ENCODE results near the gene STH.

Gene STH

GRCh38 chr17:46046957-46047356 is 47.9 kb downstream of the STH start:
- no peak for DNase-seq (ENCODE audit: low read depth)

GRCh38 chr17:46047398-46047797 is 48.3 kb downstream of the STH start:
- no peak for DNase-seq (ENCODE audit: low read depth)

- no peak for DNase-seq (ENCODE audit: low read depth)
Observed at GRCh38 chr17:46047856-46048255, 48.8 kb downstream of the STH start.
